PFSK-1 (cell line): Measurements from ENCODE around the gene ASXL2.

ENCODE experiments used
- FOXP2 ChIP-seq: optimal IDR thresholded peaks from 2 replicates; pipeline ENCODE3; 2011; ENCODE audit warnings: borderline replicate concordance, control low read depth, inconsistent platforms; ENCODE audit not compliant: insufficient read depth; ENCODE audit errors: extremely low read length, extremely low read depth
- POLR2AphosphoS5 ChIP-seq: IDR thresholded peaks from 2 replicates; pipeline ENCODE4 v1.6.1; 2012; ENCODE audit warnings: low read depth, mild to moderate bottlenecking, control low read depth, low read length, moderate library complexity
- SIN3A ChIP-seq: IDR thresholded peaks from 2 replicates; pipeline ENCODE4 v1.6.1; 2012; ENCODE audit warnings: mild to moderate bottlenecking, low read length, moderate library complexity, borderline replicate concordance; ENCODE audit not compliant: insufficient read depth
- TAF1 ChIP-seq: IDR thresholded peaks from 2 replicates; pipeline ENCODE4 v1.6.1; 2012; ENCODE audit warnings: low read length, control low read depth, borderline replicate concordance; ENCODE audit not compliant: insufficient read depth
- TF ChIP-seq, protein P1 (sequence below), 2 experiments: IDR thresholded peaks; 2 replicates each; pipeline versions ENCODE4 v1.6.1 to v1.8.0; 2011 to 2012; ENCODE audit warnings: low read depth in 2 of 2, low read length in 2 of 2, control low read depth in 1 of 2, inconsistent platforms in 1 of 2, mild to moderate bottlenecking in 1 of 2, moderate library complexity in 1 of 2; ENCODE audit not compliant: insufficient read depth in 1 of 2

ASXL2 gene

DNA sequence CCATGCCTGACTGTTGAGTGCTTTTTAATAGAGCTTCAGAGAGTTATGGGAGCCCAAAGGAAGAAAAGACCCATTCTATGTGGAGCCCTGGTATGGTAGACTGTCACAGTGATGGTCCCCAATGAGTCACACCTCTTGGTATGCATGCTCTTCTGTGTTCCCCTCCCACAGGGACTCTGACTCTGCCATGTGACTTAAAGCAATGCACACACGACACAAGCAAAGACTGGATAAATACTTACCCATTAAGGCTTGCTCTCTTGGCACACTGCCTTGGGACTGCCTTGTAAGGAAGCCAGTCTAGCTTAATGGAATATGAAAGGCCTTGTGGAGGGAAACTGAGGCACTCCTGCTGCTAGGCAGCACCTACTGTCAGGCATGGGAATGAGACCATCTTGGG lies 188.2 kb downstream of the ASXL2 start:
- TF ChIP-seq POLR2AphosphoS5 (no peak), SIN3A (no peak), TAF1 (no peak), FOXP2 (no peak)
- TF ChIP-seq, protein P1, sequence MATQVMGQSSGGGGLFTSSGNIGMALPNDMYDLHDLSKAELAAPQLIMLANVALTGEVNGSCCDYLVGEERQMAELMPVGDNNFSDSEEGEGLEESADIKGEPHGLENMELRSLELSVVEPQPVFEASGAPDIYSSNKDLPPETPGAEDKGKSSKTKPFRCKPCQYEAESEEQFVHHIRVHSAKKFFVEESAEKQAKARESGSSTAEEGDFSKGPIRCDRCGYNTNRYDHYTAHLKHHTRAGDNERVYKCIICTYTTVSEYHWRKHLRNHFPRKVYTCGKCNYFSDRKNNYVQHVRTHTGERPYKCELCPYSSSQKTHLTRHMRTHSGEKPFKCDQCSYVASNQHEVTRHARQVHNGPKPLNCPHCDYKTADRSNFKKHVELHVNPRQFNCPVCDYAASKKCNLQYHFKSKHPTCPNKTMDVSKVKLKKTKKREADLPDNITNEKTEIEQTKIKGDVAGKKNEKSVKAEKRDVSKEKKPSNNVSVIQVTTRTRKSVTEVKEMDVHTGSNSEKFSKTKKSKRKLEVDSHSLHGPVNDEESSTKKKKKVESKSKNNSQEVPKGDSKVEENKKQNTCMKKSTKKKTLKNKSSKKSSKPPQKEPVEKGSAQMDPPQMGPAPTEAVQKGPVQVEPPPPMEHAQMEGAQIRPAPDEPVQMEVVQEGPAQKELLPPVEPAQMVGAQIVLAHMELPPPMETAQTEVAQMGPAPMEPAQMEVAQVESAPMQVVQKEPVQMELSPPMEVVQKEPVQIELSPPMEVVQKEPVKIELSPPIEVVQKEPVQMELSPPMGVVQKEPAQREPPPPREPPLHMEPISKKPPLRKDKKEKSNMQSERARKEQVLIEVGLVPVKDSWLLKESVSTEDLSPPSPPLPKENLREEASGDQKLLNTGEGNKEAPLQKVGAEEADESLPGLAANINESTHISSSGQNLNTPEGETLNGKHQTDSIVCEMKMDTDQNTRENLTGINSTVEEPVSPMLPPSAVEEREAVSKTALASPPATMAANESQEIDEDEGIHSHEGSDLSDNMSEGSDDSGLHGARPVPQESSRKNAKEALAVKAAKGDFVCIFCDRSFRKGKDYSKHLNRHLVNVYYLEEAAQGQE (IDR thresholded peaks at IDR 0.05; ENCODE audit: insufficient read depth in 1 of 2, low read depth in 2 of 2, low read length in 2 of 2): no peak

DNA sequence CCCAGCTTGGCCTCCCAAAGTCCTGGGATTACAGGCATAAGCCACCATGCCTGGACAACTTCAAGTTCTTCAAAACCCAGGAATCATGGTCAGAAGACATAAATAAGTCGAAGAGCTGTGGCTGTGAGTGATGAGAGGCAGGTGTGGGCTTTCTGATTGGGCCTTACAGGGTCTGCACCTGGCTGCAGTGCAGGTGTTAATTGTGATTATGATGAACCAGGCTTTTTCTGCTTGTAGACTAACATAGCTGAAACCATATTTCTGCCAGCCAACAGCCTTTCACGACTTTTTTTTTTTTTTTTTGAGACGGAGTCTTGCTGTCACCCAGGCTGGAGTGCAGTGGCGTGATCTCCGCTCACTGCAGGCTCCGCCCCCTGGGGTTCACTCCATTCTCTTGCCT lies 190.1 kb downstream of the ASXL2 start:
- TF ChIP-seq SIN3A (no peak), TAF1 (no peak), FOXP2 (no peak), POLR2AphosphoS5 (no peak)
- TF ChIP-seq, protein P1 (IDR thresholded peaks at IDR 0.05; ENCODE audit: insufficient read depth in 1 of 2, low read depth in 2 of 2, low read length in 2 of 2): no peak

DNA sequence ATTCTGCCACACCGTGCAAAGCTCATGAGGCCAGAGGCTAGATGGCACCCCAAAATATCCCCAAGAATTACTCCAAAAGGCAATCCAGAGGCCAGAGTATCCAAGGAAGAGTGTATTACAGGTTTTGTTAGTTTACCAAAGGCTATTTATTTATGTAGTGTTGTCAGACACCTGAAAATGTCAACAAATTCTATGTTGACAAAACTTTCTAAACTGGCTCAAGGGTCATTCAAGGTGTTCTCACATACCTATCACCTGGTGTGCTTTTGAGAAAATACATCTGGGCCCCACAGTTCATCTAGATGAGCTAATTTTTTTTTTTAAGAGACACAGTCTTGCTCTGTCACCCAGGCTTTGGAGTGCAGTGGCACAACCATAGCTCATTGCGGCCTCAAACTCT lies 192.5 kb downstream of the ASXL2 start:
- no peak for TF ChIP-seq FOXP2
- TF ChIP-seq, protein P1 (IDR thresholded peaks at IDR 0.05; ENCODE audit: insufficient read depth in 1 of 2, low read depth in 2 of 2, low read length in 2 of 2): no peak
- no peak for TF ChIP-seq SIN3A
- TF ChIP-seq TAF1: no peak
- TF ChIP-seq POLR2AphosphoS5: no peak

DNA sequence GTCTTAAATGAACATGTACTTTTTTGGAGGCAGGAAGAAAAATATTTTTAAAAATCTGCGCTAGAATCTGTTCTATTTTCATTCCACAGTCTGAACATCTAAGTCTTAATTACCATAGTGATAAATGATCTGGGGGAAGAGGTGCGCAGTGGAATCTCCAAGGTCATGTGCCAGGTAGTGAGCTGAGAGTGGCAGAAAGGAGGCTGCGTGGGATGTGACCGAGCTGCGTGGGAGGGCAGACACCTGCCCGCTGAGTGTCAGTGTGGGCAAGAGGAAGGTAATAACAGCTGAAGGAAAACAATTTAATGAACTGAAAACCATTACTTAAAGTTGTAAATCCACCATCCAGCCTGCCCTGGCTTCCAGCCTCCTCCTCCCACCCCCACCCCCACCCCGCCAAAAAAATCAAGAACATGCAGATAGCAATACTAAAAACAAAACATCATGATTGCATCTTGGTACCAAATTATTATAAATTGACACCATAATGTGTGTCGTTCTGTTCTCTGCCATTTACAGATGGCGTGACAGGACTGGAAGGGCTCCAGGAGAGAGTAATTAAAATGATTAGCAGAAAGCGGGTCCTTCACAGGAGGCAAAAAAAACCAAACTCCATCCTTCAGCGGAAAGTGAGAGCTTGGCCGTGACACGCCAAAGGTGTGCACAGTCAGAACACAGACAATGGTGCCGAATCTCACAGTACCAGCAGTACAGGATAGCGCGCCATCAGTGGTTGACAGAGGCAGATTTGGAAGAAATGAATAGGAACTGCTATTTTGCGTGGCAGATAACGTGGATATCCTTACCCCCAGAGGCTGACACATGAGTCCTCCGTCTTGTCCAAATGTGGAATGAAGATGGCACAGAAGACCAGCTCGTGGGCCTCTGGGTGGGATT lies 193.5 kb downstream of the ASXL2 start:
- TF ChIP-seq, protein P1 (IDR thresholded peaks at IDR 0.05; ENCODE audit: insufficient read depth in 1 of 2, low read depth in 2 of 2, low read length in 2 of 2): no peak
- TF ChIP-seq POLR2AphosphoS5 (no peak), TAF1 (no peak), FOXP2 (no peak), SIN3A (no peak)
